Keratinocyte (primary cell): ENCODE data around the gene KRT77.

Source experiments
- CTCF ChIP-seq, 3 experiments: IDR thresholded peaks in 1 of 3; conservative IDR thresholded peaks in 1 of 3; optimal IDR thresholded peaks in 1 of 3; 2 replicates in 2 of 3; 3 replicates in 1 of 3; pipeline versions ENCODE3 to v1.5.1; 2011; ENCODE audit warnings: low read length in 3 of 3, mild to moderate bottlenecking in 3 of 3, moderate library complexity in 2 of 3, control low read depth in 1 of 3, inconsistent platforms in 1 of 3; ENCODE audit not compliant: insufficient read depth in 2 of 3; ENCODE audit errors: extremely low read depth in 1 of 3
- EZH2 ChIP-seq: IDR thresholded peaks from one replicate; pipeline ENCODE4 v1.6.1; 2012; ENCODE audit warnings: inconsistent platforms, mild to moderate bottlenecking, low read length, moderate library complexity

GRCh38 chr12:52741375-52742195 lies 38.3 kb upstream of the KRT77 start:
- TF ChIP-seq CTCF (optimal IDR thresholded peaks at IDR 0.05 in 1 of 3, IDR thresholded peaks at IDR 0.05 in 1 of 3, conservative IDR thresholded peaks at IDR 0.05 in 1 of 3; ENCODE audit: extremely low read depth in 1 of 3, insufficient read depth in 2 of 3, low read length in 3 of 3) (no peak), EZH2 (no peak)
